ENCODE results near the gene UPF3B.

DNA sequence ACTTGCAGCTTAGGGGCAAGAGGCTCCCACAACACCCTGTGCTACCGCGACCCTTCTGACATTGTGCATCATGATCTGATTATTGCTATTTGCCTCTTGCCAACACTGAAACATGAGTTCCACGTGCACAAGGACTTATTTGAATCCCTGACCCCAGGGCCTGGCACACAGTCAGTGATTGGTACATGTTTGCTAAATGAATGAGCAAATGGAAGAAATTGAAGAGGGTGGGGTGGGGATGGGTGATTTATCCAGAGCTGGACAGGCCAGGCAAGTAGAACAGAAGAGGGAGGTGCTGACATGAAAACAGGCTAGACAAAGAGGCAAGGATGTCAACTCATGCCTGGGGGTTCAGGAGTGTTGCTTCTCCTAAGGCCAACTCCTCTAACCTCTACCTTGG, 36.5 kb downstream of the UPF3B start:
- TF ChIP-seq EZH2 (IDR thresholded peaks at IDR 0.05; ENCODE audit: low read length, unreplicated experiment) (no peak), EZH2phosphoT487 (IDR thresholded peaks at IDR 0.05; ENCODE audit: borderline replicate concordance, low read length) (no peak)
- TF ChIP-seq, protein P1, sequence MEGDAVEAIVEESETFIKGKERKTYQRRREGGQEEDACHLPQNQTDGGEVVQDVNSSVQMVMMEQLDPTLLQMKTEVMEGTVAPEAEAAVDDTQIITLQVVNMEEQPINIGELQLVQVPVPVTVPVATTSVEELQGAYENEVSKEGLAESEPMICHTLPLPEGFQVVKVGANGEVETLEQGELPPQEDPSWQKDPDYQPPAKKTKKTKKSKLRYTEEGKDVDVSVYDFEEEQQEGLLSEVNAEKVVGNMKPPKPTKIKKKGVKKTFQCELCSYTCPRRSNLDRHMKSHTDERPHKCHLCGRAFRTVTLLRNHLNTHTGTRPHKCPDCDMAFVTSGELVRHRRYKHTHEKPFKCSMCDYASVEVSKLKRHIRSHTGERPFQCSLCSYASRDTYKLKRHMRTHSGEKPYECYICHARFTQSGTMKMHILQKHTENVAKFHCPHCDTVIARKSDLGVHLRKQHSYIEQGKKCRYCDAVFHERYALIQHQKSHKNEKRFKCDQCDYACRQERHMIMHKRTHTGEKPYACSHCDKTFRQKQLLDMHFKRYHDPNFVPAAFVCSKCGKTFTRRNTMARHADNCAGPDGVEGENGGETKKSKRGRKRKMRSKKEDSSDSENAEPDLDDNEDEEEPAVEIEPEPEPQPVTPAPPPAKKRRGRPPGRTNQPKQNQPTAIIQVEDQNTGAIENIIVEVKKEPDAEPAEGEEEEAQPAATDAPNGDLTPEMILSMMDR (conservative IDR thresholded peaks at IDR 0.05; ENCODE audit: low read depth, low read length): no peak

Measured in PC-3 (cell line).